ENCODE results near the gene ARFGAP2. TPM values are rescaled to one million over a fixed set of nuclear protein-coding genes. Genes with fewer than 3 reads are reported as not detected.

The ARFGAP2 gene
- total and polyA plus RNA-seq, 9 of the 15 experiments (the other 6 are each of a cell fraction or from before 2014, with no cell fraction given), result 29.1 to 140 (median 90.1) TPM

DNA sequence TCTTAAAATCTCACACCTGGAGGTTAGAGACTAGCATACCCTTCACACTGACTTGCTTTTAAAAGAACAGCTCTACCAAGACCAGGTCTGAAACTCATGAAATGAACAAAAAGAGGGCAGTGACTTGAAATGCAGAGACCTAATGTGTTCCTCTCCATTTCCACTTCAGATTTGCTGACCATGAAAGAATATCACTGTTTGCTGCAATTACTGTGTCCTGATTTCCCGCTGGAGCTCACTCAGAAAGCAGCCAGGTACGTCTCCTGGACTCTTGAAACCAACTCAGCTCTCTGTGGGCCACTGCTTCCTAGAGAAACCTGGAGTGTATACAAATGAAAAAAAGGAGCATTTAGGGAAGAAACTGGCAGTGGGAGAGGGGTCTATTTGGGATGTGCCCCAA, 39.2 kb downstream of the ARFGAP2 start:
- Histone ChIP-seq H3K9me3 (replicated peaks; ENCODE audit: control insufficient read depth, insufficient read depth, low read depth, low read length) (no peaks in the 10 kb centered on the region), H3K27ac (ENCODE audit: extremely low read depth, low read depth, low read length) (no peak overlapping the region), H3K4me3 (no peak overlapping the region), H4K20me1 (replicated peaks; ENCODE audit: control insufficient read depth, insufficient read depth, low read length) (no peaks in the 10 kb centered on the region; the same call in 1 of the 2 replicates), H3K4me1 (replicated peaks in 1 of 2; ENCODE audit: control insufficient read depth in 2 of 2, insufficient read depth in 2 of 2, low read length in 2 of 2) (peaks cover 0 to 6% of the 10 kb centered on the region in 2 experiments; a peak in 2 of 5 replicates), H2AFZ (ENCODE audit: low read depth, low read length) (no peak overlapping the region), H3K9me1 (ENCODE audit: control insufficient read depth, insufficient read depth, low read length) (no peaks in the 10 kb centered on the region), H3K27me3 (ENCODE audit: control insufficient read depth in 2 of 2, insufficient read depth in 2 of 2, low read length in 2 of 2) (no peaks in the 10 kb centered on the region; a peak in 1 of 5 replicates), H3K4me2 (ENCODE audit: insufficient read depth, low read length) (no peak overlapping the region), H3K36me3 (ENCODE audit: control insufficient read depth, insufficient read depth, low read length) (no peaks in the 10 kb centered on the region), H3K79me2 (ENCODE audit: control insufficient read depth, insufficient read depth, low read length) (no peaks in the 10 kb centered on the region), H3K9ac (ENCODE audit: insufficient read depth in 1 of 2, low read depth in 2 of 2, low read length in 2 of 2) (no peak overlapping the region)
- TF ChIP-seq CBX8 (IDR thresholded peaks at IDR 0.05; ENCODE audit: borderline replicate concordance, extremely low read depth, low read depth, low read length, poor library complexity, severe bottlenecking) (no peak), U2AF1 (optimal IDR thresholded peaks at IDR 0.05; ENCODE audit: low read depth, low read length) (no peak), POU5F1 (IDR thresholded peaks at IDR 0.05; ENCODE audit: borderline replicate concordance, low read depth, low read length, partially characterized antibody) (no peak)
- no peak for ATAC-seq
- intact Hi-C loops (cut with micrococcal nuclease), result no loop called here
- FAIRE-seq, result no peak
- ChIA-PET CTCF (ENCODE audit: low intra/inter-chr PET ratio) (no interaction called here), POLR2A (no interaction called here)
- BruUV-seq (replicated peaks), result no TSS peak
- WGBS (ENCODE audit: insufficient coverage, low coverage, missing lambda C conversion rate), result 57% methylated on average over 2 of the region's 2 CpGs
- in situ Hi-C loops (cut with MboI), result loop anchor here (10.0 kb wide), 1 partner anchor 393 kb away; no protein-coding TSS in a partner anchor
- no peak for DNase-seq (ENCODE audit: extremely low read depth in 1 of 4, low spot score in 3 of 4)

DNA sequence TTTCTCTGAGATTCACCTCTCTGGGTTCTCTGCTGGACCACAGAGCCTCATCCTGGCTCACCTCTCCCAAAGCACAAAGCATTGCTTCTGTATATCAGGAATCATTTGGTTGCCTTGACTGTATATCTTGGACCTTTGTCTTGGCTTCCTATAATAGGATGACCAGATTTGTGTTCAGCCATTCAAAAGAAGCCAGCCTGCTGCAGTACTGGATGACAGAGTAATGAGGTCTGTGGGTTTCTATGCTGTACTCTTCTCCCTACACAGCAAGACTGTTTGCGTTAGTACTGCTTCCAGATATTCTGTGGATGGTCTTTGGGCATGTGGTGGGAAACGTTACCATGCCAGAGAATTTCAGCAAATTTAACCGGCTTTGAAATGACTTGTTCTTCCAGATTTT, 39.8 kb downstream of the ARFGAP2 start:
- no peak for ATAC-seq
- BruUV-seq (replicated peaks), result no TSS peak
- Histone ChIP-seq H3K9me1 (ENCODE audit: control insufficient read depth, insufficient read depth, low read length) (no peaks in the 10 kb centered on the region), H4K20me1 (replicated peaks; ENCODE audit: control insufficient read depth, insufficient read depth, low read length) (no peaks in the 10 kb centered on the region; the same call in 1 of the 2 replicates), H3K4me3 (no peak overlapping the region), H3K9me3 (replicated peaks; ENCODE audit: control insufficient read depth, insufficient read depth, low read depth, low read length) (no peaks in the 10 kb centered on the region), H3K4me1 (replicated peaks in 1 of 2; ENCODE audit: control insufficient read depth in 2 of 2, insufficient read depth in 2 of 2, low read length in 2 of 2) (peaks cover 0 to 6% of the 10 kb centered on the region in 2 experiments; a peak in 2 of 5 replicates), H3K4me2 (ENCODE audit: insufficient read depth, low read length) (no peak overlapping the region), H3K27me3 (ENCODE audit: control insufficient read depth in 2 of 2, insufficient read depth in 2 of 2, low read length in 2 of 2) (no peaks in the 10 kb centered on the region; a peak in 1 of 5 replicates), H2AFZ (ENCODE audit: low read depth, low read length) (no peak overlapping the region), H3K79me2 (ENCODE audit: control insufficient read depth, insufficient read depth, low read length) (no peaks in the 10 kb centered on the region), H3K27ac (ENCODE audit: extremely low read depth, low read depth, low read length) (no peak overlapping the region), H3K36me3 (ENCODE audit: control insufficient read depth, insufficient read depth, low read length) (no peaks in the 10 kb centered on the region), H3K9ac (ENCODE audit: insufficient read depth in 1 of 2, low read depth in 2 of 2, low read length in 2 of 2) (no peak overlapping the region)
- no peak for DNase-seq (ENCODE audit: extremely low read depth in 1 of 4, low spot score in 3 of 4)
- no peak for FAIRE-seq
- WGBS (ENCODE audit: insufficient coverage, low coverage, missing lambda C conversion rate), result 22% methylated on average over 3 of the region's 3 CpGs
- in situ Hi-C loops (cut with MboI) (loop anchor here (10.0 kb wide), 1 partner anchor 392 kb away; no protein-coding TSS in a partner anchor), intact Hi-C loops (cut with micrococcal nuclease) (no loop called here)
- ChIA-PET CTCF (ENCODE audit: low intra/inter-chr PET ratio) (interaction anchor here (0.5 kb wide), 1 partner anchor 376 kb away, joined by 4 read pairs; no protein-coding TSS in a partner anchor), POLR2A (no interaction called here)
- TF ChIP-seq TAL1 (IDR thresholded peaks at IDR 0.05) (no peak), DPF2 (IDR thresholded peaks at IDR 0.05) (no peak), KAT2B (IDR thresholded peaks at IDR 0.05; ENCODE audit: low read depth, low read length) (no peak)
- TF ChIP-seq, protein P1, sequence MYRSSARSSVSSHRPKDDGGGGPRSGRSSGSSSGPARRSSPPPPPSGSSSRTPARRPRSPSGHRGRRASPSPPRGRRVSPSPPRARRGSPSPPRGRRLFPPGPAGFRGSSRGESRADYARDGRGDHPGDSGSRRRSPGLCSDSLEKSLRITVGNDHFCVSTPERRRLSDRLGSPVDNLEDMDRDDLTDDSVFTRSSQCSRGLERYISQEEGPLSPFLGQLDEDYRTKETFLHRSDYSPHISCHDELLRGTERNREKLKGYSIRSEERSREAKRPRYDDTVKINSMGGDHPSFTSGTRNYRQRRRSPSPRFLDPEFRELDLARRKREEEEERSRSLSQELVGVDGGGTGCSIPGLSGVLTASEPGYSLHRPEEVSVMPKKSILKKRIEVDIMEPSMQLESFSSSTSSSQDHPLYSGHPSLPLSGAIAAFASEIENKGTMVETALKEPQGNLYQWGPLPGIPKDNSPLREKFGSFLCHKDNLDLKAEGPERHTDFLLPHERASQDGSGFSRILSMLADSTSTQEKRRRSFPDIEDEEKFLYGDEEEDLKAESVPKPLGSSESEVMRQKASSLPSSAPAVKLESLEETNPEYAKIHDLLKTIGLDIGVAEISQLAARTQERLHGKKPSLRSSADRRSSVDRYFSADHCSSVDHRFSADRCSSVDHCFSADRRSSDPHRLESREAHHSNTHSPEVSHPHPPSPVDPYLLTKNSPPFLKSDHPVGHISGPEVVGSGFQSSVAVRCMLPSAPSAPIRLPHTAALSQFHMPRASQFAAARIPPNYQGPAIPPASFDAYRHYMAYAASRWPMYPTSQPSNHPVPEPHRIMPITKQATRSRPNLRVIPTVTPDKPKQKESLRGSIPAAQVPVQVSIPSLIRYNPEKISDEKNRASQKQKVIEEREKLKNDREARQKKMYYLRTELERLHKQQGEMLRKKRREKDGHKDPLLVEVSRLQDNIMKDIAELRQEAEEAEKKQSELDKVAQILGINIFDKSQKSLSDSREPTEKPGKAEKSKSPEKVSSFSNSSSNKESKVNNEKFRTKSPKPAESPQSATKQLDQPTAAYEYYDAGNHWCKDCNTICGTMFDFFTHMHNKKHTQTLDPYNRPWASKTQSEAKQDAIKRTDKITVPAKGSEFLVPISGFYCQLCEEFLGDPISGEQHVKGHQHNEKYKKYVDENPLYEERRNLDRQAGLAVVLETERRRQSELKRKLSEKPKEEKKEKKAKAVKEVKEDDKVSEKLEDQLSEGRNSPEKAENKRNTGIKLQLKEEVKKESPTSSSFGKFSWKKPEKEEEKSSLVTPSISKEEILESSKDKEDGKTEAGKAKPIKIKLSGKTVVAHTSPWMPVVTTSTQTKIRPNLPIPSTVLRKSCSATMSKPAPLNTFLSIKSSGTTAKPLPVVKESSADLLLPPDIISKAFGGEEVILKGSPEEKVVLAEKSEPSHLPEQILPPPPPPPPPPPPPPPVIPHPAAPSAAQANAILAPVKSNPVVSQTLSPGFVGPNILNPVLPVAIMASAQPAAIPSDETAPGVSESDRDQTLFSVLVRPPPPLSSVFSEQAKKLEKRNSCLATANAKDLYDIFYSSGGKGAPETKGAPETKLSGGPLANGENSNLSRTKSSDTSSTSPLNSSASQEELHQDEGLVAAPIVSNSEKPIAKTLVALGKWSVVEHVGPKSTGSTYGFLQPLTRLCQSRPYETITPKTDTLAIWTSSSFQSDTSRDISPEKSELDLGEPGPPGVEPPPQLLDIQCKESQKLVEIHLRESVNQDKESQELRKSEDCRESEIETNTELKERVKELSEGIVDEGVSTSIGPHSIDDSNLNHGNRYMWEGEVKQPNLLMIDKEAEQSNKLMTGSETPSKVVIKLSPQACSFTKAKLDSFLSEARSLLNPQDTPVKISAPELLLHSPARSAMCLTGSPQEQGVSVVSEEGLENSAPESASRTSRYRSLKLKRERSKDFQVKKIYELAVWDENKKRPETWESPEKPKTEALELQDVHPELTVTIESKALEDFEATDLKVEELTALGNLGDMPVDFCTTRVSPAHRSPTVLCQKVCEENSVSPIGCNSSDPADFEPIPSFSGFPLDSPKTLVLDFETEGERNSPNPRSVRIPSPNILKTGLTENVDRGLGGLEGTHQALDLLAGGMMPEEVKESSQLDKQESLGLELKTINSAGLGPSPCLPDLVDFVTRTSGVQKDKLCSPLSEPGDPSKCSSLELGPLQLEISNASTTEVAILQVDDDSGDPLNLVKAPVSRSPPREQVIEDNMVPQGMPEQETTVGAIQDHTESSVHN (IDR thresholded peaks at IDR 0.05; ENCODE audit: borderline replicate concordance in 1 of 2, low read depth in 1 of 2), result no peak
